Ramos (cell line): ENCODE measurements around the gene NIN.
"Not testable (repeated sequence)": the region's sequence is repeated elsewhere in the genome, so short reads cannot be mapped to it uniquely, and the experiment has no call there.

ENCODE experiments used
- in situ Hi-C: fragments of 300-500 bp; cut with MboI; formaldehyde crosslinking; loops from one replicate; pipeline ENCODE4 v1.14.3; 2022; ENCODE audit warnings: low sequenced_read_pairs; ENCODE audit not compliant: unreplicated experiment

Gene NIN

DNA sequence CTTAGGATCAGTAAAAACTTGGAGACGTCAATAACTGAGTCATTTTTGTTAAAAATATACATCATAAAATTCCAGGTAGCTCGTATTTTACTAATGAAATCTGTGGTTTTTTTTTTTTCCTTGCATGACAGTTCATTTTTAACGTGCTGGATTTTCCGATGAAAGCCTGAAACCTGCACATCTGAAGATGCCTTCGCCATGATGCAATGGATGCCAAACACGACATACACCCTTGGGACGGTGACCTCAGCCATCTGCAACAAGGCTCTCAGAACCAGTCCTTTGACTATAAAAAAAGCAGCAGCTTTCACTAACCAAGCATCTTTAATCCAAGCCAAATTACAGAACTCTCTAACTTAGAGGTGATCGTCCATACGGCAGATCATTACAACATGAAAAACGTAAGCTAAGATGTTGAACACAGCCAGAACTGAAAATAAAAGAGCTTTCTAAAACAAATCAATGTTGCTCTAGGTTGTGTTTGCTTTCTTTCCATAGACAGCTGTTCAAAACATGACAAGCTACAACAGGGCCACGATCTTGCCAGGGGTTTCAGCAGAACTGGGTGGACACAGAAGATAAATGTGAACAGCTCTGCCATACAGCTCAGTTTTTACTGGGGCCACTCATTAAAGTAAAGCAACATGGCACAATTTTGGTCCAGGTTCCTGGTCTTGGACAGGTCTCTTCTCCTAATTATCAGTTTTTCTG lies 7.8 kb downstream of the NIN start:
- in situ Hi-C loops, result no loop called here

DNA sequence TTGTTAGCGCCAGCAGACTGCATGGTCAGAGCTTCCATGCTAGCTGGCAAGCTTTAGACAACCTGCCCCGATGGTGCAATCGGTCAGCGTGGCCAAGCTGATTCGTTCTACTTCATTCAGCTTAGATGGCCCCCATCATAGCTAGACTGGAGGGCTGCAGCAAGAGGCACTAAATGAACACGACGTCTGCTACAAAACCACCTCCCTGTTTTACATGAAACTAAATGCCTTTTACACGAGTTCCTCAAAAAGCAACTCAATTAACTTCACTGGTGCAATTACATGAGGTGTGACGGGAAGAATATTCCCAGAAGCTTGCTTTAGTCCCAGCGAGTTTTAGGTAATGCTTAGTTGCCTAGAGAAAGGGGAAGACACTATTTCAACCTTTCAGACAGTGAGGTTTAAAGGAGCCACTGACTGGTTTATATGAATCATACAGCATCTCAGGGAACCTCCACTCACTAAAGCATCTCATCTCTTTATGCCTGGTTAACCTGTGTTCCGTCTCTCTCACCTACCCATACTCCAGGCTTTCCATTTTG lies 8.4 kb downstream of the NIN start:
- in situ Hi-C loops, result no loop called here

DNA sequence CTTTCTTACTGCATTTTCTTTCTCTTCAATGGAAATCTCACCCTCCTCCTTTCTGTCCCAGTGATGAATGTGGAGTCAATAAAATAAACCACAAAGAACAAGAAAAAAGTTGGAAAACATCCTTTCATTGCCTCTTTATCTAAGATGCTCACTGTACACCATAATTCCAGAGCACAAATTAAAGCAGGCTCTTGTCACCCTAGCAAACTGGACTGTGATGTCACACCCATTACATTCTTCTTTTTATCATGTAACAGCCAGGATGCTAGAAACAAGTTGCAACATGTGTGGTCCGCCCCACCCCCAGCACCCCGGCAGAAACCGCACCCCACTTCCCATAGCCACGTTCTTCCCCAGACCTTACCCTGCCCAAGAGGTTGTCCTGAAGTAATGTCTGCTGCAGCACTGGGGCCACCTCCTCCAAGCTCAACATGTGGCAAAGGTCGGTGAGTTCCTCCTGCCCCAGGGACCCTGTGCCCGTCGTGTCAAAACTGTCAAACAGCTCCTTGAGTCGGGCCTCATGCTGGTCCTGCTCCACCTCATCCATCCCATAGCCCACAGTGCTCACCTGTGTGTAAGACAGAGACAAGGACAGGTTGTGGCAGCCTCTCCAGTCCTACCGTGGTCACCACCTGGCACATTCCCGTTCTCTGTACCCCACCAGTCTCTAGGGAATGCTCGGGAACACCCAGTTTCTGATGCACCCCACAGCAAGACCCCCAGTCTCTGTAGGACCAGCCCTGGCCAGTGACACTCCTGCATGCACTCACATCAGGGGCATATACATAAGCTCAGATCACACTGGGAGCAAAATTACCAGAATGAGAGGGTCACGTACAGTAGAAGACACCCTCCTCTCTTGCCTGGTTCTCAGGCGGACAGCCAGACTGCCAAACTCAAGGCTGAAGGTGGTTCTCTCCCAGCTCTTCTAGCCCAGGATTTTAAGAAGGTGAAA lies 9.2 kb downstream of the NIN start:
- in situ Hi-C loops, result no loop called here

DNA sequence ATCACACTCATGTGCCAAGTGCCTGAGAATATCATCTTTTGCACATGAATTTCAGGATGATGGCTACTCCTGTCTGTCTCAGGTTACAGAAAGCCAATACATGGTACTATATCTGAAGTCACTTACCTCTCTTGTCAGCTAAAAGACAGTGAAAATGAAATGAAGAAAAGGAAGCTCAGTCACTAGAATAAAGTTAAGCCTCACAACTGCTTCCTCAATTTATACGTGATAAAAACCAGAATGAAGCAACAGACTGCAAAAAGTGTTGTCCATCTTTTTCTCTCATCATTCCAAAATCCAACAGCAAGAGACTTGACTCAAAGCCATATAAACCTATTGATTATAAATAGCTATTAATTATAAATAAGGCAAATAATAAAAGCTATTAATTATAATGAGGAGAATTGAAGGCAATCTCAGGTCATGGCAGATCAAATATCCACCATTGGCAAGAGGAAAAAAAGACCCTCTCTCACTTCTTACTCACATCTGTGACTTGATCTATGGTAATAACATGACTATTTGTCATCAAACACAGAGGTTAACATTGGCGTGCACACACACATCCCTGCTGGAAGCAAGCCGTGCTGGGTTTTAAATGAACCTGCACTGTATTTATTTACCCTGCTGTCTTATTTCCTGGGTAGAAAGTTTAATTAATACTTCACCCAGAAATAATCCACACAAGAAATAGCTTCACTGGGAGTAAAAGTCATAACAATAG lies 10.0 kb downstream of the NIN start:
- in situ Hi-C loops, result no loop called here

DNA sequence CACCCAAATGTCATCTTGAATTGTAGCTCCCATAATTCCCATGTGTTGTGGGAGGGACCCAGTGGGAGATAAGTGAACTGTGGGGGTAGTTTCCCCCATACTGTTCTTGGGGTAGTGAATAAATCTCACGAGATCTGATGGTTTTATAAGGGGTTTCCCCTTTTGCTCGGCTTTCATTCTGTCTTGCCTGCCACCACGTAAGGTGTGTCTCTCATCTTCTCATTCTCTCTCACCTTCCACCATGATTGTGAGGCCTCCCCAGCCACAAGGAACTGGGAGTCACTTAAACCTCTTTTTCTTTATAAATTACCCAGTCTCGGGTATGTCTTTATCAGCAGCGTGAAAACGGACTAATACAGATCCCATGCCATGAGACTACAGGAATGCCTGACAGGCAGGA lies 11.7 kb downstream of the NIN start:
- in situ Hi-C loops, result not testable (repeated sequence)

DNA sequence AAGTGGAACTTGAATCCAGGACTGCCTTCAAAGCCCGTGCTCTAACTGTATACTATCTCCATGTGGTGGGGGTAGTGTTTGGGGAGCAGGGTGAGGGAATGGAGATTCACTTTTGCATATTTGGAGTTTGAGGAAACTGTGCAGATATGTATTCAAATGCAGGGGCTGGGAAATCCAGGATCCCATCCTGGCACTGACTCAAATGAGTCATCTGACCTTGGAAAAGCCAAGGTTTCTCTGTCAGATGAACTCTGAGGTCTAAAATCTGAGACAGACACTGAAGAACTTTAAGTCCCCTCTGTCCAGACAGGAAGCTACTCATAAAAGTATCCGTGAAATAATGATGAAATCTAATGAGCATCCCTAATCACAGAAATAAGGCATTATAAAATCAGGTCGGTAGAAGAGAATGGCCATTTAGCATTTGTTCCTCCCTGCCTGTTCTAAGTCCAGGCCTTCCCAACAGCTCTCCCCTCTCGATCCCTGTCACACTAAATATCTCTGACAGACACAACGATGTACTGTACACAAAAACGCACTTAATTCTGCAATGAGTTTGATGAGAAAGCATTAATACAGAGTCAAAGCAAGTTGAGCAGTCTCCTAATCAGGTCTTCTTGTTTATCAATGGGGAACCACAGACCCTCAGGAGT lies 14.4 kb downstream of the NIN start:
- in situ Hi-C loops, result no loop called here

DNA sequence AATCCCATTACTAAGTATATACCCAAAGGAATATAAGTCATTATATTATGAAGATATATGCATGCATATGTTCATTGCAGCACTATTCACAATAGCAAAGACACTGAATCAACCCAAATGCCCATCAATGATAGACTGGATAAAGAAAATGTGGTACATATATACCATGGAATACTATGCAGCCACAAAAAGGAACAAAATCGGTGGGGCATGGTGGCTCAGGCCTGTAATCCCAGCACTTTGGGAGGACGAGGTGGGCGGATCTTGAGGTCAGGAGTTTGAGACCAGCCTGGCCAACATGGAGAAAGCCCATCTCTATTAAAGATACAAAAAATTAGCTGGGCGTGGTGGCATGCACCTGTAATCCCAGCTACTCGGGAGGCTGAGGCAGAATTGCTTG lies 15.4 kb downstream of the NIN start:
- in situ Hi-C loops, result not testable (repeated sequence)

DNA sequence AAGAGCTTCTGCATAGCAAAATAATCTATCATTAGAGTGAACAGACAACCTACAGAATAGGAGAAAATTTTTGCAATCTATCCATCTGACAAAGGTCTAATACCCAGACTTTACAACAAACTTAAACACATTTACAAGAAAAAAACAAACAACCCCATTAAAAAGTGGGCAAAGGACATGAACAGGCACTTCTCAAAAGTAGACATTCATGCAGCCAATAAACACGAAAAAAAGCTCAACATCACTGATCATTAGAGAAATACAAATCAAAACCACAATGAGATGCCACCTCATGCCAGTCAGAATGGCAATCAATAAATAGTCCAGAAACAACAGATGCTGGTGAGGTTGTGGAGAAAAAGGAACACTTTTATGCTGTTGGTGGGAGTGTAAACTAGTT lies 15.9 kb downstream of the NIN start:
- in situ Hi-C loops, result not testable (repeated sequence)

DNA sequence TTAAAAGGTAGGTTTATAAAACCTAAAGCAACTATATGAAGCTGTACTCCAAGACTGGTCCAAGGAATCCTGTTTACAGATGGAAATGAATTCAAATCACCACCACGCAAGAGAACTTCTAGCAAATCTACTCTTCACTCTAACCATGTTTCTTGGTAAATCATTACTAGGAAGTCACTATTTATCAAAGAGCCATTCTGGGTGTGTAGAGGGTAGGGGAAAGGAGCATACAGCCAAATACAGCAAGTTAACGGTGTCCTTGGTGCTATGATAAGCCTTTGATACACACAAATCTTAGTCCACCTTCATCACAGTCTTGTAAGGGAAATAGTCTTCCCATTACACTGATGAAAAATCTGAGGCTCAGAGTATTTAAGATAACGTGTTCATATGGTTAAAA lies 16.8 kb downstream of the NIN start:
- in situ Hi-C loops, result no loop called here

DNA sequence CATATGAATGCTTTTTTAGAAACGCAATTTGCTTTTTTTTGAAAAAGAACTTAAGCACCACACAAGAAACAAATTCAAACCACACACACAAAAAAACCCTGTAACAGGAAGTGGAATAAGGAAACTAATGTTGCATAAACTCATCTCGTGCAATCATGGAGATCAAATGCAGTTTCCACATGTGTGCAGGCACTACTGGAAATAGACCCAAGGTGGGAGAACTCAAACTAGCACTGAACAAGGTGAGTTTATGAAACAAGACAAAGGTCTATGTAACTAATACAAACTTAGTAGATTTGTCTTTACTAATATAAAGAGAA lies 17.5 kb downstream of the NIN start:
- in situ Hi-C loops, result no loop called here

DNA sequence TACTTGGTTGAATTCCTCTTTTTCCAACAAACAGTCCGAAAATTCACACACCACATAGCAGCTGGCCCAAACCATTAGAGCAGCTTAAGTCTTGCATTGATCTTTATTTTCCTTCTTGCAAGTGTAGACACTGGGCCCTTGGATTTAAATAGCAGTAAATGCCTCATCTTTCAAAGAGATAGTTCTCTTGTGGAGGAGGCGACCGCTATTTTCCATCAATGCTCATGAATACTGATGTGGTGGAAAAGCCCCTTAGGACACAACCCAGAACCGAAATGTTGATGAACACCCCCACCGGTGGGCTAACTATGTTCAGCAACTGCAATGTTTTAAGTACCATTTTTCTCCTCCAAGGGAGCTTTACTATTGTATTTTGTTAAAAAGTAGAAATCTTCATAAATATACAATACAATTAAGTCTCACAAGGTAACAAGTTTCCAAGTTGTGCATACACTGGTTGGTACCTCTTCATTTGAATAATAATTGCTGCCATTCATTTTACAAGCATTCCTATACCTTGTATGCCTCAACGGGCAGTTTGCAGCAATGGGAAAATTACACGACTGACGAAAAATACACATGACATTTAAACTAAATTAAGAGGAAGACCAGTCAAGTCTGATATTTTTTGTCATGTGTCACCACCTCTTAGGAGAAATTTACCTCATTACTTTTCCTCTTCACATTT lies 18.0 kb downstream of the NIN start:
- in situ Hi-C loops, result no loop called here

DNA sequence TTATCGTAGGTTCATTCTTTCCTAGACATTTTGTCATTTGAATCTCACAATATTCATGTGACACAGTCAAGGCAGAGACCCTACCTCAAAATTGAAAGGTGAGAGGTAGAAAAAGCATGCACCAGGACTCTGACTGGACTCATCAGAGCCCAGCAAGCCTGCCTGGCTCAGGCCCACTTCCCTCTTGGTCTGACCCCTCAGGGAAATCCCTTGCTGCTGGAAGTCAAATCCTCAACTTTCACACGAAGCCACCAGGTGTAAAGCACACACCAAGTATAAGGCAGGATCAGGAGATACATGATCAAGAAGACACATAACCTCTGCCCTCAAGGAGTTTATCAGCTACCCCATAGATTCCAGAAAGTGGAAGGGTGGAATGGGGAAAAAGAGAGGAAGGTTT lies 18.8 kb downstream of the NIN start:
- in situ Hi-C loops, result no loop called here

DNA sequence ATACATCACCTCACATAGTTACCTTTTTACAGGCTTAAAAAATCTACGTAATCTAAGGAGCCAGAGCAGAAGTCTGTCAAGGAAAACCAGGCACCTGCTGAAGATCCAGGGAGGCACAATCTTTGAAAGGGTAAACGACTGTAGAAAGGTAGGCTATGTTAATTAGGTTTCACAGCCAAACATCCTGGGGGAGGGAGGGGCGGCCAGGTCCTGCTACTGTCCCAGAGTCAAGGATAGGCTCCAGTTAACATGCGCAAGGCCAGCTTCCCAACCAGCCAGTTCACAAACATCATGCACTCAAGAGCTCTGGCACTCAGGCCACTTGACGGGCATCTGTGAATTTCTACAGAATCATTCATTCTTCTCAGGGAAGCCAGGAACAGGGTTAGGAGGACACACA lies 22.9 kb downstream of the NIN start:
- in situ Hi-C loops, result no loop called here

DNA sequence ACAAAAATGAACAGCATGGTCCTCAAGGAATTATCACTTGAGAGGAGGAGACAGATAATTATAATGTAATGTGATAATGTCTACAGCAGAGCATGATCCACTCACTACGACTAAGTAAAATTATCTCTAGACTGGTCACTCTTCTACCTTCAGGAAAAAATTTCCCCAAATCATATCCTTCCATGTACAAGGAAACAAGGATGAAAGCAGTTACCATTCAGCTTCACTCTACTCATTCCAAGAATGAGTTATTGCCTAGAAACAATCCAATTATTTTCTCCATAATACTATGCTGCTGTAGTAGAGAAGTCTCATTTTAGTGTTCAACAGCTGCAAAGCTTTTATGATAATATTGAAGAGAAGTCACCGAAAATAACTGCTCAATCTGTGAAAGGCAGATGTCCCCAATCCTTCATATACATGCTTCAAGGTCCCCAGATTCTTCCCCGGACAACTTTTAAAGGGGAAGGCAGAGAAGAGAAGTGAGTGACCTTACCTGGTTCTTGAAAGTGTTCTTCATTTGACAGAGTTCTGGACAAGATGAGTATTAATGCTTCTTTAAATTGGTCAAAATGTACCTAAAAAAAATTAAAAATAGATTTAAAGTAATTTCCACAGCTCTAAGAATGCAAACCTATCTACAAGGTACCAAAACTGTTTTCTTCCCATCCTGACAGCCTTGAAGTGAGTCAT lies 24.6 kb downstream of the NIN start:
- in situ Hi-C loops, result no loop called here

DNA sequence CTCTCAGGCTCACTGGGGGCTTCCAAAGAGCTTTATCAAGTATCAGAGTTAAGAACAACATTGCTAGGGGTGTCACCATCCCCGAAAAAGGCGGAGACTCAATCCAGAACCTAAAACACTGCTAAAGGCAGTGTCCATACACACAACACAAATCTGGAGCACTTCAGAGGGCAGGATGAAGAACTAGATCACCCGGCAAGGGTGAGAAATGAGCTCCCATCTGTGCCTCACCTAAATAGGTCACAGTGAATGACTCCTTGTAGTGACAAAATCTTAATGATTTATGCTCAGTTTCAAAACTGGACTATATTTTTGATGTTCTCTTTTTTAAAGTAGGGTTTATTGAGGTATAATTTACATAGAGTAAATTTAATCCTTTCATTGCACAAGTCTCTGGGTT lies 25.6 kb downstream of the NIN start:
- in situ Hi-C loops, result no loop called here

DNA sequence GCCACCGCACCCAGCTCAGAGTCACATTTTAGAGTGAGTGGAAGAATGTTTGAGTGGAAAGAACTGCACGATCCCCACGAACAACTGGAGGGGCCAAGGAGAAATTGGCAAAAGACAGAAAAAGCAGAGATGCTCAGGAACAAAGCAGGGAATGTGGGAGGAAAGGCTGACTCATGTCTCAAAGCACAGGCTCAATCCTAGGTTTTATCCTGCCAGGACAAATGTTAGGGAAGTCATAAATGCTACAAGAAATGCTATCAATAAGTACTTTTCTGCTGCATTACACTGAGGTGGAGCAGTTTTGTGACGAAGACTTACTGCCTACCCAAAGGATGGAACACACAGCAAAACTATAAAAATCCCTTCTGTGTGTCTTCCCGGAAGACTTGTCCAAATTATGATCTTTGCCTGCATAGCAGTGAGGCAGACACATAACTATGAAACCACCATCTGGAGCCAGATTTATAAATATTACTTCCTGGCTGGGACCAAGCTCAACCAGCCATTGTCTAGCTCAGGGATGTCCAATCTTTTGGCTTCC lies 26.7 kb downstream of the NIN start:
- in situ Hi-C loops, result no loop called here

DNA sequence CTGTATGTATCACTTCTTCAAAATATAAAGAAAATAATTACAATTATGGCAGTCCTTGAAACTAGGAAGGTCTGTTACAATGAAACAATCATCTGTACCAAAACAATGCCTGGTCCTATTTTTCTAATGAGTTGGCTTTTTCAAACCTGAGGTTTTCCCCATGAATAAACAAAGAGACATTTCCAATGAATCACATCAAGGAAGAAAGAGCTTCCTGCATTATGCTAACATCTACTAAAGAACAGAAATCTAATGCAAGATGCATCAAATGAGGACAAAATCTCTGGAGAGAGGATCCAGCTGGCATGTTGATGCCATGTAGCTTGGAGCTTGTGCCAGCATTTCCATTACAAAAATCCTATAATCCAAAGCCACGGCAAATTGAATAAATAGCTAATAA lies 29.3 kb downstream of the NIN start:
- in situ Hi-C loops, result no loop called here

DNA sequence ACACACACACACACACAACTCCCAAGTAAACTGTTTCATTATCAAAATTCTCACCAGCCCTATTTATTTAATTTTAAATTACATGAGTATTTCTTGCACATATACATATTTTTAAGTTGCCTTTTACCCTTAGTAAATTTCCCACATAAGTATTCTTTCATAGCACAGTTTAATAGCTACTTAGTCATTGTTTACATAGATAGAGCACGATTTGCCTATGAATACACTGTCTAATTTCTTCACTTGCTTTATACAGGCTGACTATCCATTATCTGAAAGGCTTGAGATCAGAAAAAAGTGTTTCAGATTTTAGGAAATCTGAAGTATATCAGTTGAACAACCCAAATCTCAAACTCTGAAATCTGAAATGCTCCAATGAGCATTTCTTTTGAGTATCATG lies 30.9 kb downstream of the NIN start:
- in situ Hi-C loops, result no loop called here

DNA sequence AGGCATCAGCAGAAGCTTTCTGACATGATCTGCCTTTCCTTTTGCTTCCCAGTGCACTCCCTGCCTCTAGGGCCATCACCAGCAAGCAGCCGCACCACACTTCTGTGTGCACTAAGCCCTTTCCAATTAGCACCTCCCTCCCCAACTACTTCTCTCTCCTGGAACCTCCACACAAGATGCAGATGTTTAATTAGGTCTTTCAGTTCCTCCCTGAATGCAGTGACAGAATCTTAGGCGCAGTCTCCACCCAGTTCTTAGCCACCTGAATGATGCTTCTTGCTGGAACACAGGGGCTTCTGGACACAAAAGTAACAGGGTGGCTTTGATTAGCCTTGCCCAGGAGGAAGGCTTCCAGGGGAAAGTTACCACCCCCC lies 32.9 kb downstream of the NIN start:
- in situ Hi-C loops, result no loop called here
